Right renal pelvis (tissue), 4 donors: ENCODE results near the gene LRIG3. TPM values are rescaled to one million over a fixed set of nuclear protein-coding genes. Genes with fewer than 3 reads are reported as not detected.
A peak's percentile ranks its signal among the peaks of the same experiment; 100 is the strongest.

Experiments
- DNase-seq, 4 donors: peaks; one replicate each; pipeline ENCODE4 v3.0.0-alpha.2; 2013; ENCODE audit warnings: low read depth in 4 of 4, low spot score in 3 of 4, missing footprints in 1 of 4
- polyA plus RNA-seq, 4 donors: library from polyadenylated mRNA; unstranded; fragments of 120-200 nt; gene quantifications; one replicate each; pipeline ENCODE4 v1.2.1, GENCODE V29; 2013; ENCODE audit not compliant: insufficient read length in 4 of 4

The LRIG3 gene
- polyA plus RNA-seq, 4 donors: 33.3 to 39.1 (median 34.0) TPM

GRCh38 chr12:58932806-58933681, 12.7 kb upstream of the LRIG3 start:
- no peak for DNase-seq

GRCh38 chr12:58931518-58931917, 11.2 kb upstream of the LRIG3 start:
- DNase-seq: no peak

- DNase-seq: no peak
Measured at GRCh38 chr12:58930770-58931324, 10.5 kb upstream of the LRIG3 start.

GRCh38 chr12:58927120-58927519, 6.8 kb upstream of the LRIG3 start:
- DNase-seq: no peak

GRCh38 chr12:58926586-58926985, 6.3 kb upstream of the LRIG3 start:
- no peak for DNase-seq

GRCh38 chr12:58925751-58926150, 5.4 kb upstream of the LRIG3 start:
- DNase-seq: no peak

- DNase-seq: no peak
Measured at GRCh38 chr12:58925111-58925611, 4.9 kb upstream of the LRIG3 start.

- no peak for DNase-seq
Measured at GRCh38 chr12:58924652-58925051, 4.3 kb upstream of the LRIG3 start.

- DNase-seq: no peak
Measured at GRCh38 chr12:58923781-58924180, 3.5 kb upstream of the LRIG3 start.

GRCh38 chr12:58922849-58923248, 2.5 kb upstream of the LRIG3 start:
- DNase-seq: no peak

- no peak for DNase-seq
Measured at GRCh38 chr12:58920961-58921861, 907 bp upstream of the LRIG3 start.

GRCh38 chr12:58919231-58920101, 838 bp downstream of the LRIG3 start:
- no peak for DNase-seq

- DNase-seq: no peak
Measured at GRCh38 chr12:58918469-58918844, 1.8 kb downstream of the LRIG3 start.

- DNase-seq: no peak
Measured at GRCh38 chr12:58917699-58918468, 2.4 kb downstream of the LRIG3 start.

GRCh38 chr12:58916921-58917511, 3.3 kb downstream of the LRIG3 start:
- peak in 1 of 4 donors; percentile 80 for DNase-seq

- DNase-seq: no peak
Measured at GRCh38 chr12:58916161-58916621, 4.1 kb downstream of the LRIG3 start.

GRCh38 chr12:58915634-58916033, 4.7 kb downstream of the LRIG3 start:
- peak in 1 of 4 donors; percentile 75 for DNase-seq

GRCh38 chr12:58915037-58915436, 5.3 kb downstream of the LRIG3 start:
- no peak for DNase-seq

GRCh38 chr12:58914457-58914856, 5.8 kb downstream of the LRIG3 start:
- DNase-seq: no peak
